Measurements from ENCODE around the gene CDKN2D. TPM values are rescaled to one million over a fixed set of nuclear protein-coding genes. Genes with fewer than 3 reads are reported as not detected.
"Not testable (repeated sequence)": the region's sequence is repeated elsewhere in the genome, so short reads cannot be mapped to it uniquely, and the experiment has no call there.

CDKN2D gene
- total and polyA plus RNA-seq, 8 donors = 7.2 to 15.7 (median 10.0) TPM

DNA sequence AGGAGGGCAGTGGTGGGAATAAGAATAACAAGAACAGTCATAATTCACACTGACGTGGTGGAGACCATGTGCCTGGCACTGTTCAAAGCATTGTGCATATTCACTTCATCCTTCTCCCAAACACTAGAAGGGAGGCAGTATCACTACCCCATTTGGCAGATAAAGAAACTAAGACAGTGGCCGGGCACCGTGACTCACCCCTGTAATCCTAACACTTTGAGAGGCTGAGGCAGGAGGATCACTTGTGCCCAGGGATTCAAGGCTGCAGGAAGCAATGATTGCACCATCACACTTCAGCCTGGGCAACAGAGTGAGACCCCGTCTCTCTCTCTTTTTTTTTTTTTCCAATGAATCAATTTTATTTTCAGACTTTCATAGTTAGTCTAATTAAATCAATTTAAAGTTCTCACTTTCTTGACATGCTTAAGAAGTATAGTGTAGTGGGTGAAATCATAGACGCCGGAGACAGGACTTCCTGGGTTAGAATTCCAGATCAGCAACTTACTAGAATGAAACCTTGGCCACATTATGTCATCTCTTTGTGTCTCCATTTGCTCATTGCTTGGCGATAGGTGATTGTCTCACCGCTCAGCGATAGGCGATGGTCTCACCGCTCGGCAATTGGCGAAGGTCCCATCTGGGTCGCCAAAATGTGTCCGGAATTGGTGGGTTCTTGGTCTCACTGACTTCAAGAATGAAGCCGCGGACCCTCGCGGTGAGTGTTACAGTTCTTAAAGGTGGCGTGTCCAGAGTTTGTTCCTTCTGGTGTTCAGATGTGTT is 30.4 kb downstream of the CDKN2D start:
- intact Hi-C loops (cut with DNase I) = no loop called here
- no peak for ATAC-seq

DNA sequence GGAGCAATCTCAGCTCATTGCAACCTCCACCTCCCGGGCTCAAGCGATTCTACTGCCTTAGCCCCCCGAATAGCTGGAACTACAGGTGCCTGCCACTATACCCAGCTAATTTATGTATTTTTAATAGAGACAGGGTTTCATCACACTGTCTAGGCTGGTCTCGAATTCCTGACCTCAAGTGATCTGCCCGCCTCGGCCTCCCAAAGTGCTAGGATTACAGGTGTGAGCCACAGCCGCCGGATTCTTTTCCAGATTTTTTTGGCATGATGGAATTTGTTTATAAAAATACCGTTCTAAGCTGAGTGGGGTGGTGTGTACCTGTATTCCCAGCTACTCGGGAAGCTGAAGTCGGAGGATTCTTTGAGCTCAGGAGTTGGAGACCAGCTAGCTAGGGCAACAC is 31.1 kb downstream of the CDKN2D start:
- intact Hi-C loops (cut with DNase I) = no loop called here
- DNase-seq (no peak), ATAC-seq (no peak)
- Histone ChIP-seq H3K36me3 (no peaks in the 10 kb centered on the region), H3K4me3 (no peak overlapping the region), H3K27ac (no peak overlapping the region), H3K9me3 (peaks cover 0 to under 1% of the 10 kb centered on the region in 2 donors), H3K4me1 (peaks cover 0 to 14% of the 10 kb centered on the region in 2 donors), H3K27me3 (peaks cover 0 to 21% of the 10 kb centered on the region in 2 donors)
- TF ChIP-seq, protein P1, sequence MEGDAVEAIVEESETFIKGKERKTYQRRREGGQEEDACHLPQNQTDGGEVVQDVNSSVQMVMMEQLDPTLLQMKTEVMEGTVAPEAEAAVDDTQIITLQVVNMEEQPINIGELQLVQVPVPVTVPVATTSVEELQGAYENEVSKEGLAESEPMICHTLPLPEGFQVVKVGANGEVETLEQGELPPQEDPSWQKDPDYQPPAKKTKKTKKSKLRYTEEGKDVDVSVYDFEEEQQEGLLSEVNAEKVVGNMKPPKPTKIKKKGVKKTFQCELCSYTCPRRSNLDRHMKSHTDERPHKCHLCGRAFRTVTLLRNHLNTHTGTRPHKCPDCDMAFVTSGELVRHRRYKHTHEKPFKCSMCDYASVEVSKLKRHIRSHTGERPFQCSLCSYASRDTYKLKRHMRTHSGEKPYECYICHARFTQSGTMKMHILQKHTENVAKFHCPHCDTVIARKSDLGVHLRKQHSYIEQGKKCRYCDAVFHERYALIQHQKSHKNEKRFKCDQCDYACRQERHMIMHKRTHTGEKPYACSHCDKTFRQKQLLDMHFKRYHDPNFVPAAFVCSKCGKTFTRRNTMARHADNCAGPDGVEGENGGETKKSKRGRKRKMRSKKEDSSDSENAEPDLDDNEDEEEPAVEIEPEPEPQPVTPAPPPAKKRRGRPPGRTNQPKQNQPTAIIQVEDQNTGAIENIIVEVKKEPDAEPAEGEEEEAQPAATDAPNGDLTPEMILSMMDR (IDR thresholded peaks at IDR 0.05) = no peak

More for the DNA sequence above, 30.4 kb downstream of the CDKN2D start:
- TF ChIP-seq, protein P1 (IDR thresholded peaks at IDR 0.05) = no peak
- no peak overlapping the region for H3K27ac ChIP-seq
- H3K4me1 ChIP-seq = peaks cover 0 to 21% of the 10 kb centered on the region in 2 donors
- no peak for DNase-seq
- no peak overlapping the region for H3K4me3 ChIP-seq
- no peaks in the 10 kb centered on the region for H3K9me3 ChIP-seq
- no peaks in the 10 kb centered on the region for H3K36me3 ChIP-seq
- H3K27me3 ChIP-seq = peaks cover 0 to 21% of the 10 kb centered on the region in 2 donors

DNA sequence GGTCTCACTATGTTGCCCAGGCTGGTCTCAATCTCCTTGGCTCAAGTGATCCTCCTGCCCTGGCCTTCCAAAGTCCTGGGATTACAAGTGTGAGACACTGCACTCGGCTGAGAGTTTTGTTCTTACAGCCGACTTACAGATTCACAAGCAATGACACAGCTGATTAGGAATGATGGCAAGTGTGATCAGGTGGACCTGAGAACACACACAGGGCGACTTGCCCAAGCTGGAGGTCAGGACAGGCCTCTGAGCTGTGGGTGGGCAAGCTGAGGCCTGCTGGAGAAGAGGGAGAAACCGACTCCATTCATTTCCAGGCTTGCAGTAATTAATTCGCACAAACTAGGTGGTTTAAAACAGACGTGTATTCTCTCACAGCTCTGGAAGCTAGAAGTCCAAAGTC is 33.2 kb downstream of the CDKN2D start:
- intact Hi-C loops (cut with DNase I) = no loop called here
- ATAC-seq (no peak), DNase-seq (no peak)
- no peaks in the 10 kb centered on the region for H3K36me3 ChIP-seq
- peaks cover 0 to 2% of the 10 kb centered on the region in 2 donors for H3K9me3 ChIP-seq
- no peak overlapping the region for H3K4me3 ChIP-seq
- TF ChIP-seq, protein P1 (IDR thresholded peaks at IDR 0.05) = no peak
- H3K4me1 ChIP-seq = peaks cover 0 to 7% of the 10 kb centered on the region in 2 donors
- no peak overlapping the region for H3K27ac ChIP-seq
- peaks cover 0 to 21% of the 10 kb centered on the region in 2 donors for H3K27me3 ChIP-seq

DNA sequence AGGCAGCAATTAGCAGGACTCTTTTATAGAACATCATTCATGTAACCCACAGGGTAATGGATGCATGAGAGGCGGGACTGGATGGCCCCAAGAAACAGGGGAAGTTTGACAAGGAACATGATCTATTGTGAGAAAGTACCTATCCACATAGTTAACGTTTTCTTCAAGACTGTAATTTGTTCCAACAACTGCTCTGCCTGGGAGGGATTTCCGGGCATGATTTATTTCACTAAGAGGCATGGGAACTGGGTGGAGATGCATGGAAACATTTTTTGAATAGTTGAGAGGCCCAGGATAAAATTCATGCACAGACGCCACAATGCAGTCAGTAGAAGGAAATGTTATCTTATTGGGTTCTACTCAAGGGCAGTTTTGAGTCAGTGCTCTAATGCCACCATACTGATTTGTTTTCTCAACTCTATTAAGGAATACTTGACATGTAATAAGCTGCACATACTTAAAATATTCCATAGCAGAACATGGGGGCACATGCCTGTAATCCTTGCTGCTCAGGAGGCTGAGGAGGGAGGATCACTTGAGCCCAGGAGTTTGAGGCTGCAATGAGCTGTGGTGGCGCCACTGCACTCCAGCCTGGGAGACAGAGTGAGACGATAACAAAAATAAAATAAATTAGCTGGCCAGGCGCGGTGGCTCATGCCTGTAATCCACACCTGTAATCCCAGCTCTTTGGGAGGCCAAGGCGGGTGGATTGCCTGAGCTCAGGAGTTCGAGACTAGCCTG is 35.0 kb downstream of the CDKN2D start:
- peaks cover 0 to under 1% of the 10 kb centered on the region in 2 donors for H3K4me1 ChIP-seq
- DNase-seq (no peak), ATAC-seq (no peak)
- no peak overlapping the region for H3K27ac ChIP-seq
- H3K36me3 ChIP-seq = no peaks in the 10 kb centered on the region
- H3K4me3 ChIP-seq = no peak overlapping the region
- H3K27me3 ChIP-seq = peaks cover 0 to 17% of the 10 kb centered on the region in 2 donors
- TF ChIP-seq, protein P1 (IDR thresholded peaks at IDR 0.05) = no peak
- peaks cover 0 to 2% of the 10 kb centered on the region in 2 donors for H3K9me3 ChIP-seq
- intact Hi-C loops (cut with DNase I) = no loop called here

GRCh38 chr19:10532457-10532856 is 36.3 kb downstream of the CDKN2D start:
- H3K36me3 ChIP-seq = no peaks in the 10 kb centered on the region
- TF ChIP-seq, protein P1 (IDR thresholded peaks at IDR 0.05) = no peak
- H3K27me3 ChIP-seq = peaks cover 0 to 6% of the 10 kb centered on the region in 2 donors
- no peak for ATAC-seq
- no peak overlapping the region for H3K4me3 ChIP-seq
- no peak for DNase-seq
- peaks cover 0 to 2% of the 10 kb centered on the region in 2 donors for H3K9me3 ChIP-seq
- no peak overlapping the region for H3K27ac ChIP-seq
- no peaks in the 10 kb centered on the region for H3K4me1 ChIP-seq
- intact Hi-C loops (cut with DNase I) = no loop called here

GRCh38 chr19:10526887-10527286 is 41.9 kb downstream of the CDKN2D start:
- H3K27ac ChIP-seq; H3K9me3 ChIP-seq; ATAC-seq; H3K4me1 ChIP-seq; H3K4me3 ChIP-seq; H3K36me3 ChIP-seq; intact Hi-C loops (cut with DNase I); DNase-seq: not testable (repeated sequence)
- H3K27me3 ChIP-seq = peaks cover 0 to 12% of the 10 kb centered on the region in 2 donors

All from left lung (tissue), 10 donors.